Spleen (tissue), 11 donors: ENCODE results near the gene RNF208. TPM values are rescaled to one million over a fixed set of nuclear protein-coding genes. Genes with fewer than 3 reads are reported as not detected.

Experiments used
- DNase-seq: peaks from one replicate; pipeline ENCODE4 v3.0.0-alpha.2; 2020
- H3K27ac ChIP-seq, 8 donors: fragments of 200-600 bp; sonication (generic) in 7 of 8; 1 replicate in 4 of 8; 2 replicates in 4 of 8; pipeline versions ENCODE4 v1.5.0 to v1.8.0; 2016 to 2021; ENCODE audit warnings: inconsistent platforms in 4 of 8, mild to moderate bottlenecking in 4 of 8, moderate library complexity in 1 of 8
- H3K27me3 ChIP-seq, 7 donors: fragments of 200-600 bp; sonication (generic) in 6 of 7; replicated peaks in 1 of 7; 1 replicate in 4 of 7; 2 replicates in 3 of 7; pipeline versions ENCODE4 v1.5.0 to v1.8.0; 2016 to 2021; ENCODE audit warnings: inconsistent platforms in 3 of 7, mild to moderate bottlenecking in 1 of 7
- H3K36me3 ChIP-seq, 6 donors: fragments of 200-600 bp; sonication (generic) in 5 of 6; 1 replicate in 4 of 6; 2 replicates in 2 of 6; pipeline versions ENCODE4 v1.5.0 to v1.8.0; 2016 to 2021; ENCODE audit warnings: inconsistent platforms in 2 of 6
- H3K4me1 ChIP-seq, 6 donors: fragments of 200-600 bp; sonication (generic) in 5 of 6; 1 replicate in 3 of 6; 2 replicates in 3 of 6; pipeline versions ENCODE4 v1.5.0 to v1.8.0; 2016 to 2021; ENCODE audit warnings: inconsistent platforms in 3 of 6
- H3K4me3 ChIP-seq, 8 donors: fragments of 200-600 bp; sonication (generic) in 7 of 8; 1 replicate in 4 of 8; 2 replicates in 4 of 8; pipeline versions ENCODE4 v1.5.0 to v1.8.0; 2016 to 2021; ENCODE audit warnings: inconsistent platforms in 4 of 8, mild to moderate bottlenecking in 4 of 8, moderate library complexity in 2 of 8
- H3K9me3 ChIP-seq, 8 donors: fragments of 200-600 bp; sonication (generic) in 7 of 8; 1 replicate in 4 of 8; 2 replicates in 4 of 8; pipeline versions ENCODE4 v1.5.0 to v1.8.0; 2016 to 2021; ENCODE audit warnings: inconsistent platforms in 4 of 8
- CTCF ChIP-seq, 11 experiments: fragments of 200-600 bp in 7 of 11; fragments of 450-650 bp in 4 of 11; sonication (generic) in 4 of 11; IDR thresholded peaks in 8 of 11; conservative IDR thresholded peaks in 3 of 11; 1 replicate in 7 of 11; 2 replicates in 4 of 11; pipeline versions ENCODE4 v1.4.0 to v1.8.0; 2016 to 2021; ENCODE audit warnings: antibody characterized with exemption in 11 of 11, inconsistent platforms in 4 of 11, mild to moderate bottlenecking in 1 of 11
- POLR2A ChIP-seq, 3 donors: fragments of 450-650 bp; IDR thresholded peaks; one replicate each; pipeline ENCODE4 v1.5.1; 2017; ENCODE audit warnings: antibody characterized with exemption in 3 of 3, mild to moderate bottlenecking in 1 of 3
- POLR2AphosphoS5 ChIP-seq, 3 donors: sonication (generic); formaldehyde crosslinking; IDR thresholded peaks; one replicate each; pipeline ENCODE4 v1.5.1; 2017; ENCODE audit warnings: antibody characterized with exemption in 3 of 3
- WGBS, 5 donors: extraction: QIAGEN DNeasy Blood & Tissue Kit in 3 of 5; methylation state at CpG; one replicate each; pipeline versions ENCODE4 v1.1.5 to v1.1.7; 2013 to 2018; 5-methylcytosine and 5-hydroxymethylcytosine counted together
- intact Hi-C: fragments of 100-400 bp; cut with DNase I; formaldehyde crosslinking; loops from one replicate; pipeline ENCODE4 v1.15.0; 2023; ENCODE audit warnings: low total_unique reads
- polyA plus RNA-seq, 3 donors: library from polyadenylated mRNA; stranded (reverse); fragments of 200-250 nt; gene quantifications; one replicate each; pipeline ENCODE4 v1.2.1, GENCODE V29; 2013
- total RNA-seq, 7 donors: library from RNA; depleted of rRNA in 3 of 7; stranded (reverse); fragments of >200 nt in 3 of 7; fragmentation: NEBNext Ultra II Directional in 4 of 7; extraction: Animal tissue kit (Norgen Biotek cat#: 25700) in 4 of 7; gene quantifications; one replicate each; pipeline versions ENCODE4 v1.1.0 to v1.2.1, GENCODE V29; 2016 to 2021
- donor health status: healthy with polysubstance abuse.
- donor health status: DM: no; HTN: no; CAD: no; lungs with moderate emphysema.
- donor health status: DM: no; HTN: no; CAD: no.
- donor health status: Bipolar disorder and iron deficiency.
- donor health status: healthy.
- donor health status: DM: no; HTN: no; CAD: no.
- donor health status: DM: yes; HTN: yes; CAD: no.

Gene RNF208
- total and polyA plus RNA-seq, 10 donors = 1.2 to 6.2 (median 2.7) TPM

- 72 to 82% (median 80%) methylated on average over 13 to 21 of the region's 21 CpGs for WGBS, 5 donors
- Histone ChIP-seq H3K4me3 (peak overlapping the region; percentile 90 to 100 (median 100)), H3K4me1 (peaks cover 9 to 52% (median 31%) of the 10 kb centered on the region in 6 donors), H3K36me3 (peaks cover 0 to 29% (median 17%) of the 10 kb centered on the region in 6 donors), H3K27ac (peak overlapping the region in 6 of 8 donors; percentile 48 to 92 (median 89)), H3K9me3 (no peaks in the 10 kb centered on the region), H3K27me3 (no peaks in the 10 kb centered on the region)
- no peak for DNase-seq
- no peak for TF ChIP-seq CTCF (IDR thresholded peaks at IDR 0.05 in 8 of 11, conservative IDR thresholded peaks at IDR 0.05 in 3 of 11)
- no peak for TF ChIP-seq POLR2AphosphoS5 (IDR thresholded peaks at IDR 0.05)
- no peak for TF ChIP-seq POLR2A (IDR thresholded peaks at IDR 0.05)
- intact Hi-C loops = no loop called here
Measured at GRCh38 chr9:137253717-137254623, 31.9 kb upstream of the RNF208 start.

- no peak for TF ChIP-seq POLR2A (IDR thresholded peaks at IDR 0.05)
- TF ChIP-seq CTCF (IDR thresholded peaks at IDR 0.05 in 8 of 11, conservative IDR thresholded peaks at IDR 0.05 in 3 of 11) = no peak
- TF ChIP-seq POLR2AphosphoS5 (IDR thresholded peaks at IDR 0.05) = no peak
- no peak for DNase-seq
- H3K27me3 ChIP-seq = no peaks in the 10 kb centered on the region
Measured at GRCh38 chr9:137252555-137253506, 30.8 kb upstream of the RNF208 start.

GRCh38 chr9:137251490-137252268 is 29.6 kb upstream of the RNF208 start:
- H3K9me3 ChIP-seq = no peaks in the 10 kb centered on the region
- peaks cover 9 to 35% (median 25%) of the 10 kb centered on the region in 6 donors for H3K4me1 ChIP-seq
- H3K27ac ChIP-seq = no peak overlapping the region
- WGBS, 5 donors = 85 to 95% (median 87%) methylated on average over 17 to 22 of the region's 22 CpGs
- no peak for DNase-seq
- H3K36me3 ChIP-seq = peaks cover 0 to 7% (median 4%) of the 10 kb centered on the region in 6 donors
- H3K27me3 ChIP-seq = no peaks in the 10 kb centered on the region
- TF ChIP-seq POLR2AphosphoS5 (IDR thresholded peaks at IDR 0.05) (no peak), CTCF (IDR thresholded peaks at IDR 0.05 in 8 of 11, conservative IDR thresholded peaks at IDR 0.05 in 3 of 11) (no peak), POLR2A (IDR thresholded peaks at IDR 0.05) (no peak)
- intact Hi-C loops = no loop called here
- no peak overlapping the region for H3K4me3 ChIP-seq

More at GRCh38 chr9:137252555-137253506, 30.8 kb upstream of the RNF208 start:
- WGBS, 5 donors = 81 to 92% (median 89%) methylated on average over 27 to 35 of the region's 35 CpGs
- Histone ChIP-seq H3K9me3 (no peaks in the 10 kb centered on the region), H3K4me3 (no peak overlapping the region), H3K27ac (no peak overlapping the region), H3K36me3 (peaks cover 0 to 17% (median 10%) of the 10 kb centered on the region in 6 donors), H3K4me1 (peaks cover 9 to 45% (median 31%) of the 10 kb centered on the region in 6 donors)
- intact Hi-C loops = no loop called here
